HEK293T (cell line): ENCODE results near the gene MAS1L.

Experiments
- CTCF ChIA-PET: fragments of 350-600 bp; formaldehyde crosslinking; extraction: SDS; loops from one replicate; lab custom pipeline; 2021; ENCODE audit warnings: antibody characterized with exemption, inconsistent platforms; lab: Yijun Ruan, JAX
- POLR2A ChIA-PET: fragments of 350-600 bp; formaldehyde crosslinking; extraction: SDS; loops from one replicate; lab custom pipeline; 2020; ENCODE audit warnings: antibody characterized with exemption, inconsistent platforms; lab: Yijun Ruan, JAX
- DNase-seq: peaks from one replicate; pipeline ENCODE4 v3.0.0; 2012; ENCODE audit warnings: mixed read lengths; ENCODE audit errors: extremely low spot score
- ARNT ChIP-seq: fragments of 450-650 bp; IDR thresholded peaks from 2 replicates; pipeline ENCODE4 v1.6.1; 2017; ENCODE audit warnings: mild to moderate bottlenecking
- BHLHE40 ChIP-seq: fragments of 450-650 bp; IDR thresholded peaks from 2 replicates; pipeline ENCODE4 v1.6.1; 2016; ENCODE audit warnings: mild to moderate bottlenecking, moderate library complexity, borderline replicate concordance
- CTBP1 ChIP-seq: fragments of 450-650 bp; IDR thresholded peaks from 2 replicates; pipeline ENCODE4 v1.6.1; 2016; ENCODE audit warnings: borderline replicate concordance
- ELF4 ChIP-seq: fragments of 450-650 bp; IDR thresholded peaks from 2 replicates; pipeline ENCODE4 v1.6.1; 2017; ENCODE audit warnings: antibody characterized with exemption
- FOXA1 ChIP-seq: fragments of 450-650 bp; IDR thresholded peaks from 2 replicates; pipeline ENCODE4 v1.6.1; 2016; ENCODE audit warnings: mild to moderate bottlenecking
- FOXK2 ChIP-seq: fragments of 450-650 bp; IDR thresholded peaks from 2 replicates; pipeline ENCODE4 v1.6.1; 2016; ENCODE audit warnings: mild to moderate bottlenecking
- FOXM1 ChIP-seq: fragments of 450-650 bp; IDR thresholded peaks from 2 replicates; pipeline ENCODE4 v1.6.1; 2017; ENCODE audit warnings: mild to moderate bottlenecking, borderline replicate concordance
- HDGF ChIP-seq: fragments of 450-650 bp; IDR thresholded peaks from 2 replicates; pipeline ENCODE4 v1.6.1; 2017; ENCODE audit warnings: antibody characterized with exemption, borderline replicate concordance
- L3MBTL2 ChIP-seq: fragments of 450-650 bp; conservative IDR thresholded peaks from 2 replicates; pipeline ENCODE4 v1.6.1; 2016; ENCODE audit warnings: mild to moderate bottlenecking
- LEF1 ChIP-seq: fragments of 450-650 bp; IDR thresholded peaks from 2 replicates; pipeline ENCODE4 v1.6.1; 2017; ENCODE audit warnings: mild to moderate bottlenecking, borderline replicate concordance
- NFRKB ChIP-seq: fragments of 450-650 bp; IDR thresholded peaks from 2 replicates; pipeline ENCODE4 v1.6.1; 2016; ENCODE audit warnings: mild to moderate bottlenecking, moderate library complexity
- PKNOX1 ChIP-seq: fragments of 450-650 bp; IDR thresholded peaks from 2 replicates; pipeline ENCODE4 v1.6.1; 2016
- SP1 ChIP-seq: fragments of 450-650 bp; IDR thresholded peaks from 2 replicates; pipeline ENCODE4 v1.6.1; 2017
- SUZ12 ChIP-seq: fragments of 450-650 bp; IDR thresholded peaks from 2 replicates; pipeline ENCODE4 v1.6.1; 2016; ENCODE audit warnings: mild to moderate bottlenecking
- TARDBP ChIP-seq: fragments of 450-650 bp; IDR thresholded peaks from 2 replicates; pipeline ENCODE4 v1.6.1; 2016
- ZNF384 ChIP-seq: fragments of 450-650 bp; IDR thresholded peaks from 2 replicates; pipeline ENCODE4 v1.6.1; 2016

MAS1L gene

DNA sequence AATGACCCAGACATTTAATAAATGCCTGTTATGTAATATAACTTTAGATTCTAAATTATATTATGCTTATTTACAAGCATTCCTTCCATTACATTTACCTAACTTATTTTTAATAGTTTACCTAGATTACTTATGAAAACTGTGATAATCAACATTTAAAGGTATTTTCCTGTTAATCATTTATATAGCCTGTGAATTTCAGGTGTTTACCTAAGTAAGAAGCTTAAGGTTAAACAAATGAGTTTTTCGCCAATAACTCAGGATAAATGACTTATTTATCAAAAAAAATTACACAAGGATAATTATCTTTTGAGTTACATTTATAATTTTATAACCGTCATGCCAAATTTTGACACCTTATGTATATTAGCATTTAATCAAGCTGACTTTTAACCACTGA is 36.3 kb upstream of the MAS1L start:
- ChIA-PET CTCF (no interaction called here), POLR2A (no interaction called here)
- TF ChIP-seq CTBP1: no peak
- TF ChIP-seq SP1: no peak
- TF ChIP-seq TARDBP: no peak
- TF ChIP-seq FOXA1: no peak
- TF ChIP-seq NFRKB: no peak
- no peak for TF ChIP-seq FOXM1
- no peak for TF ChIP-seq L3MBTL2
- TF ChIP-seq BHLHE40: no peak
- no peak for TF ChIP-seq ZNF384
- no peak for TF ChIP-seq FOXK2
- TF ChIP-seq LEF1: no peak
- no peak for TF ChIP-seq PKNOX1
- no peak for TF ChIP-seq SUZ12
- TF ChIP-seq ARNT: no peak
- DNase-seq: no peak

DNA sequence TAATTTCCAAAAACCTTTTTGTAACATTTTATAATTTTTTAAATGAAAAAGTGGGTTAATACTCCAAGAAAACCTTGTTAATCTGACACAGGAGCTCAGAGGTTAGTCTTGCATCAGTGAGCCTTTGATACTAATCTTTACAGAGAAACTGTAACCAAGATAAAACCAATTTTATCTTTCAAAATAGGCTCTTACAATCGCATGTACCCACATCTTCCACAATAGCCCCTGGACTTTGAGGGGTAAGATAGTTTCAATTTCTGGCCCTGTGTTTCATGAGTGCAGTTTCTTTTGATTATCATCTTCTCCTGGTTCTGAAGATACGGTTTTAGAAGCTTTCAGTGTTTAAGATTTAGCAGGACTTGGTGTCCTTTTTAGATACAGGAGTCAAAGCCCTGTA is 34.5 kb upstream of the MAS1L start:
- no peak for DNase-seq
- POLR2A ChIA-PET: no interaction called here
- TF ChIP-seq SP1 (no peak), TARDBP (no peak), CTBP1 (no peak), HDGF (no peak), FOXK2 (no peak), NFRKB (no peak), FOXA1 (no peak), BHLHE40 (no peak), SUZ12 (no peak), L3MBTL2 (no peak), PKNOX1 (no peak), ELF4 (no peak), ZNF384 (no peak), FOXM1 (no peak)
- CTCF ChIA-PET: no interaction called here

DNA sequence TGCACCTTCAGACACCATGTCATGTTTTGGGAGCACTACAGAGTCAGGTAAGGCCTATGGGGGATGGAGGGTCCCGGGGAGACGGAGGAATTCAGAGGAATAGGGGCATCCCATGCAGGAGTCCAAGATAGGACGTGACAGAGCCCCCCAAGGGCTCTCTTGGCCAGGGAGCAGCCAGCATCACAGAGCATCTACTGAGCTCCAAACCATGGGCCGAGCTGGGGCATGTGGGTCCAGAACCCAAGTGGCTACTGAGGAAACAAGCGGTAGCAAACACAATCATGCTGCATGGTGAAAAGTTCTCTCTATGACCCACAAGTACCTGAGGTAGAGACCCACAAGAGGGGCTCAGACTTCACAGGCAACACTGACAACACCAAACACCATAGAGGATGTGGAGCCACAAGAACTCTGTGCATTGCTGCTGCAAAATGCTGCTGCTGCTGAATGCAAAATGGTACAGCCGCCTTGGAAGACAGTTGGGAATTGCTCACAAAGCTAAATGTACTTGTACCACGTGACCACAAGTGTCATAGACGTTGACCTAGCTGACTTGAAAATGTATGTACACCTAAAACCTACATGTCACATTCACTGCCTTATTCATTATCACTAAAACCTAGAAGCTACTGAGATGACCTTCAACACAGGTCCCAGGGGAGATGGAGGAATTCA is 33.4 kb upstream of the MAS1L start:
- CTCF ChIA-PET: no interaction called here
- no peak for DNase-seq
- POLR2A ChIA-PET: no interaction called here
- no peak for TF ChIP-seq LEF1
- no peak for TF ChIP-seq ZNF384
- TF ChIP-seq ARNT: no peak
- TF ChIP-seq PKNOX1: no peak
- no peak for TF ChIP-seq L3MBTL2
- no peak for TF ChIP-seq SP1
- TF ChIP-seq ELF4: no peak
- no peak for TF ChIP-seq CTBP1
- no peak for TF ChIP-seq HDGF
- no peak for TF ChIP-seq TARDBP

- CTCF ChIA-PET: interaction anchor here (0.6 kb wide), 1 partner anchor 373 kb away, joined by 4 read pairs; no protein-coding TSS in a partner anchor
These were observed 32.5 kb upstream of the MAS1L start for GRCh38 chr6:29520232-29520631.

More at GRCh38 chr6:29520232-29520631, 32.5 kb upstream of the MAS1L start:
- POLR2A ChIA-PET: no interaction called here
- no peak for DNase-seq
- TF ChIP-seq PKNOX1 (no peak), L3MBTL2 (no peak), ARNT (no peak), SUZ12 (no peak), SP1 (no peak), TARDBP (no peak), CTBP1 (no peak), NFRKB (no peak), LEF1 (no peak), HDGF (no peak), ELF4 (no peak), BHLHE40 (no peak), ZNF384 (no peak), FOXA1 (no peak), FOXK2 (no peak), FOXM1 (no peak)
